ENCODE measurements around the gene MYH14.

DNA sequence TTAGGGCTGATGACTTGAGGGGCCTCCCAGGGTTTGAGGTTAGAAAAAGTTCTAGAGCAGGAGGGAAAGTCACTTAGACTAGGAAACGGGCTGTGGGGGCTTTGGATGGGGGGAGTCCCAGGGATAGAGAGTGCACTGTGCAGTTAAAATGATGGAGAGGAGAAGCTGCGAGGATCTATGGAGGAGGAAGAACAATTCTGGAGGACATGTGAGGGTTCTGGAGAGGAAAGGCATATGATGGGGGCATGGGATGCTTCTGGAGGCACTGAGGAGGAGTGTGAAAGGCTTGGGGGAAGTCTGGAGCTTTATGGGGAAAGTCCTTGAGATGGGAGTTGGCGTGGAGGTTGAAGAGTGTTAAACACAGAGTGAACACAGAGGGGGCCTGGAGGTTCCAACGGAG lies 123.6 kb downstream of the MYH14 start:
- TF ChIP-seq, protein P1, sequence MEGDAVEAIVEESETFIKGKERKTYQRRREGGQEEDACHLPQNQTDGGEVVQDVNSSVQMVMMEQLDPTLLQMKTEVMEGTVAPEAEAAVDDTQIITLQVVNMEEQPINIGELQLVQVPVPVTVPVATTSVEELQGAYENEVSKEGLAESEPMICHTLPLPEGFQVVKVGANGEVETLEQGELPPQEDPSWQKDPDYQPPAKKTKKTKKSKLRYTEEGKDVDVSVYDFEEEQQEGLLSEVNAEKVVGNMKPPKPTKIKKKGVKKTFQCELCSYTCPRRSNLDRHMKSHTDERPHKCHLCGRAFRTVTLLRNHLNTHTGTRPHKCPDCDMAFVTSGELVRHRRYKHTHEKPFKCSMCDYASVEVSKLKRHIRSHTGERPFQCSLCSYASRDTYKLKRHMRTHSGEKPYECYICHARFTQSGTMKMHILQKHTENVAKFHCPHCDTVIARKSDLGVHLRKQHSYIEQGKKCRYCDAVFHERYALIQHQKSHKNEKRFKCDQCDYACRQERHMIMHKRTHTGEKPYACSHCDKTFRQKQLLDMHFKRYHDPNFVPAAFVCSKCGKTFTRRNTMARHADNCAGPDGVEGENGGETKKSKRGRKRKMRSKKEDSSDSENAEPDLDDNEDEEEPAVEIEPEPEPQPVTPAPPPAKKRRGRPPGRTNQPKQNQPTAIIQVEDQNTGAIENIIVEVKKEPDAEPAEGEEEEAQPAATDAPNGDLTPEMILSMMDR (IDR thresholded peaks at IDR 0.05; ENCODE audit: low read depth, low read length): no peak
- no peak for TF ChIP-seq EZH2phosphoT487 (IDR thresholded peaks at IDR 0.05; ENCODE audit: low read depth)
